Cerebellar nuclear complex (tissue), 1 donor: ENCODE results near the gene TIMM13.

Experiments
- DNase-seq, 2 experiments: peaks; one replicate each; lab custom pipeline; 2025; lab: John Stamatoyannopoulos, UW

The TIMM13 gene

DNA sequence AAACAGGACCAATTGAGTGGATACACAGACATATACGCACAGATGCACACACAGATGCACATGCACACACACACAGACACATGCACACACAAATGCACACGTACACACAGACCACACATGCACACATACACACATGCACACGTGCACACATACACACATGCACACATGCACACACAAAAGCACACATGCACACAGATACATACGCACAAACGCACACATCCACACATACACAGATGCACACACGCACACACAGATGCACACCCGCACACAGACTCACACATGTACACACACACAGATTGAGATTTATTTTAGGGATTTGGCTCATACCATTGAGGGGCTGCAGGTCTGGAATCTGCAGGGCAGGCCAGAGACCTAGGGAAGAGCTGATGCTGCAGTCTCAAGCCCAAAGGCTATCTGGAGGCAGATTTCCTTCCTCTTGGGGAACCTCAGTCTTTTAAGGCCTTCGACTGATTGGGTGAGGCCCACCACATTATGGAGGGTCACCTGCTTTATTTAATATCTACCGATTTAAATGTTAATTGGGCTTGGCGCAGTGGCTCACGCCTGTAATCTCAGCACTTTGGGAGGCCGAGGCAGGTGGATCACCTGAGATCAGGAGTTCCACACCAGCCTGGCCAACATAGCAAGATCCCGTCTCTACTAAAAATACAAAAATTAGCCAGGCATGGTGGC lies 44.7 kb downstream of the TIMM13 start:
- no peak for DNase-seq

DNA sequence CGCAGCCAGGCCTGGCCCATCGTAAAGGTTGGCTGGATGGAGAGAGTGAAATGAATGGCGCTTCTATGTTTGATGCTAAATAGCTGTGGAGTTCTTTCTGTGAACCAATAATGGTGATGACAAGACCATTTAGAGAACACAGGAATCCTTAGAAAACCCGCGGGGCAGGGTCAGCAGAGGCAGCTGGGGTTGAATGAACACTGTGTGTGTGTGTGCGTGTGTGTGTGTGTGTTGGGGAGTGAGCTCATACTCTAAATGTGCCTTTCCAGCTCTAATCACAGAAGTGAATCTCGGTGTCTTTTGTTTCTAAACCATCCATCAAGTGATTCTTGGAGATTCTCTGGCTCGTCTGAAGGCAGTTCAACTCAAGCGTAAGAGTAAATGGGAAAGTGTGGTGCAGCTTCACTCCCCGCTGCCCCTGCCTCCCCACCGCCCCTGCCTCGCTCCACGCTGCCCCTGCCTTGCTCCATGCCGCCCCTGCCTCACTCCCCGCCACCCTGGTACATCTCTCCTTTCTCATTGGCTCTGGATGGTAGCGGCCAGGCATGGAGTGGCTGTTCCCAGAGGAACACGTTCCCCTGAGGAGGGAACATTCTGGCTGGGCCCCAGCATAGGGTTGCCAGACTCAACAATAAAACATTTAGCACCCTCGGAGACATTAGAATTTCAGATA lies 46.1 kb downstream of the TIMM13 start:
- no peak for DNase-seq

DNA sequence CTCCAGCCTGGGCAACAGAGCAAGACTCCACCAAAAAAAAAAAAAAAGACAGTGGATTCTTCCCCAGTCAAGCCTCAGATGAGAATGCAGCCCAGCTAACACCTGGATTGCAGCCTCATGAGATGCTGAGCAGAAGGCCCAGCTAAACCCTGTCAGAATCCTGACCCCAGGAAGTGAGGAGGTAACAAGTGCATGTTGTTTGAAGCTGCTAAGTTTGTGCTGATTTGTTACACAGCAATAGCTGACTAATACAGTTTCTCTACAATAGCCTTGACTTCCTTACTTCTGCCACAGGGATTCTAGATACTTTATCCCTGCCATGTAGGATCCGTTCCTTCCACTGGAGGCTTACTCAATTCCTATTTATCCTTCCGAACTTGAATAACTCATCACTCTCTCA lies 46.8 kb downstream of the TIMM13 start:
- DNase-seq, result no peak

DNA sequence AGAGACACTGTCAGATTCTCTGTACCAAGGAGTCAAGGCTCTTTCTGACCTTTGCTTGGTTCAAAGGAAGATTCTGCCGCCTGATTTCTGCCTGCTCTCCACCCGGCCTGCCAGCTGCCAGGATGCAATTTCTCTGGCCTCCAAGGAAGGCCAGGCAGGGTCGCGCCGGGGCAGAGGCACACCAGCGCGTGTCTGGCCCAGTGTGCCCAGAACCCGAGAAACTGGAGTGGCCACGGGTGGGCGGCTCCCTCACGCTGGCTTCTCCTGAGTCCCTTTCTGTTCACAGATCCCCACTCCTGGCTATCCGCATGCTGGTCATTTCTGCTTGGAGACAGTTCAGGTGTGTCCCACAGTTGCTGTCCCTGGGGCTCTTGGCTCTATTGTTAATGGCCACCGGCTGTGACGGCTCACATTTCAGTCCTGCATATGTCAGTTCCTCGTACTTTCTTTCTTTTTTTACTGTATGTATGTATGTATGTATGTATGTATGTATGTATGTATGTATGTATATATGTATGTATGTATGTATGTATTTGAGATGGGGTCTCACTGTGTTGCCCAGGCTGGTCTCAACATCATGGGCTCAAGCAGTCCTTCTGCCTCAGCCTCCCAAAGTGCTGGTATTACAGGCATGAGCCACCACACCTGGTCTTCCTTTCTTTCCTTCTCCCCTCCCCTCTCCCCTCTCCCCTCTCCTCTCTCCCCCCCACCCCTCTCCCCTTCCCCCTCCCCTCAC lies 50.4 kb downstream of the TIMM13 start:
- no peak for DNase-seq
